HepG2 (cell line): ENCODE measurements around the gene ANAPC16. TPM values are rescaled to one million over a fixed set of nuclear protein-coding genes. Genes with fewer than 3 reads are reported as not detected.

Source experiments
- AGO1 ChIP-seq: fragments of 200-400 bp; formaldehyde crosslinking; IDR thresholded peaks from 2 replicates; pipeline ENCODE4 v1.6.1; 2017; ENCODE audit warnings: mild to moderate bottlenecking, low read depth, low read length, moderate library complexity; ENCODE audit not compliant: poor library complexity, severe bottlenecking
- CHD4 ChIP-seq: fragments of 200-600 bp; sonication (generic); IDR thresholded peaks from 2 replicates; pipeline ENCODE4 v1.7.0; 2017; ENCODE audit warnings: mild to moderate bottlenecking, low read length, borderline replicate concordance
- DMAP1 ChIP-seq: IDR thresholded peaks from 2 replicates; pipeline ENCODE4 v1.6.1; 2016
- ZNF12 ChIP-seq: sonication (generic); formaldehyde crosslinking; IDR thresholded peaks from 2 replicates; pipeline ENCODE4 v1.5.0; 2020; ENCODE audit warnings: missing genetic modification reagents
- ZNF563 ChIP-seq: sonication (generic); formaldehyde crosslinking; IDR thresholded peaks from 2 replicates; pipeline ENCODE4 v1.8.0; 2022; ENCODE audit warnings: mild to moderate bottlenecking, moderate library complexity, missing genetic modification reagents
- ZNF772 ChIP-seq: sonication (generic); formaldehyde crosslinking; IDR thresholded peaks from 2 replicates; pipeline ENCODE4 v1.5.0; 2020; ENCODE audit warnings: mild to moderate bottlenecking, missing genetic modification reagents
- polyA plus RNA-seq, 8 experiments: library from polyadenylated mRNA; depleted of rRNA in 3 of 8; stranded (reverse) in 7 of 8; unstranded in 1 of 8; fragments of >200 nt; fragmentation: Illumina TruSeq in 4 of 8; extraction: Trizol in 4 of 8; gene quantifications; 2 replicates each; pipeline versions ENCODE4 v1.2.1 to v1.2.3, GENCODE V29; 2011 to 2016; ENCODE audit warnings: low read depth in 4 of 8, missing spikeins in 1 of 8, mixed read lengths in 1 of 8; ENCODE audit not compliant: insufficient read depth in 1 of 8
- total RNA-seq, 5 experiments: library from RNA; depleted of rRNA; stranded (reverse); fragments of >200 nt; fragmentation: Illumina TruSeq; extraction: Trizol; gene quantifications; 2 replicates each; pipeline ENCODE4 v1.2.3, GENCODE V29; 2016; ENCODE audit warnings: low read depth in 1 of 5
- TF ChIP-seq, protein P1 (sequence below): sonication (generic); formaldehyde crosslinking; IDR thresholded peaks from 2 replicates; pipeline ENCODE4 v1.5.0; 2020; ENCODE audit warnings: mild to moderate bottlenecking, missing genetic modification reagents, borderline replicate concordance
- TF ChIP-seq, protein P2 (sequence below): sonication (generic); formaldehyde crosslinking; IDR thresholded peaks from 2 replicates; pipeline ENCODE4 v1.4.0; 2020; ENCODE audit warnings: missing genetic modification reagents
- TF ChIP-seq, protein P3 (sequence below): sonication (generic); formaldehyde crosslinking; conservative IDR thresholded peaks from 2 replicates; pipeline ENCODE4 v1.4.0; 2020; ENCODE audit warnings: mild to moderate bottlenecking, missing genetic modification reagents, moderate library complexity
- TF ChIP-seq, protein P4 (sequence below): sonication (generic); formaldehyde crosslinking; conservative IDR thresholded peaks from 2 replicates; pipeline ENCODE4 v1.8.0; 2022; ENCODE audit warnings: mild to moderate bottlenecking, moderate library complexity, missing genetic modification reagents
- TF ChIP-seq, protein P5 (sequence below): sonication (generic); formaldehyde crosslinking; IDR thresholded peaks from 2 replicates; pipeline ENCODE4 v1.4.0; 2020; ENCODE audit warnings: missing genetic modification reagents
- TF ChIP-seq, protein P6 (sequence below): sonication (generic); formaldehyde crosslinking; IDR thresholded peaks from 2 replicates; pipeline ENCODE4 v1.4.0; 2020; ENCODE audit warnings: missing genetic modification reagents, borderline replicate concordance

ANAPC16 gene
- total and polyA plus RNA-seq, 2 of the 13 experiments (the other 11 are each of a cell fraction or from before 2014, with no cell fraction given), result 74.8 to 89.4 TPM

DNA sequence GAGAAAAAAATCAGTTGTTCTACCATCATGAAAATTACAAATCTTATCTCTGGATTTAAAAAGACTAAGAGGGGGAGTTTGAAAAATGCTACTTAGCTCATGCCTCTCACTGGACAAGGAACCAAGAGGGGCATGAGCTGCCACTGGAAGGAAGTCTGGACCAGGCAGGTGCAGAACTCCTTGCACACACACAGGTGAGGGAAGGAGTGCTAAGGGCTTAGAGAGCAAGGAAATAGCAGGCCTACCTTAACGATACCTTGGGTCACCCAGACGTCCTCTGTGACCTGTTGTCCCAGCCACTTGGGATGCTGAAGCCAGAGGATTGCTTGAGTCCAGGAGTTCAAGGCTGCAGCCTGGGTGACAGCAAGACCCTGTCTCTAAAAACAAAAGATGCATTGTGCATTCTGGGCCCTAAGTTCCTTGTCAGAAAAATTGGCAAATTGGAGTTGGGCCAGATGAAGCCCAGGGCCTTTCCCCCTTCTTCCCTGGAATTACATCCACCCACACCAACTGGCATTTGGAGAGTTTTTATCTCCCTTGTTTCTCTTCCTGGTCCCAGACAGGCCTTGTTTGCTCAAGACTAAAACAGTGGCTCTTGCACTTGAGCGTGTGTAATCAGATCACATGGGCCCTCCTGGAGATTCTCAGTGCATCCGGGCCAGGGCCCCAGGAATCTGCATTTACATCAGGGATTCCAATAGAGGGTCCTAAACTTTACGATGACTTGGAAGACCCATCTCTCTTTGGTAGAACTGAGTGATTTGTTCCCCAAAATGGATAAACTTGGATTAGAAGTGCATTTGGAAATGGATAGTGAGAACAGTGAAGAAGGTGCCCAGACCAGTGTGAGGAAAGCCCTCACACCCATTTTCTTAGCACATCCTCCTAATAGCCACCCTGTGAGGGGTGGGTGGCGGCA lies 60.9 kb downstream of the ANAPC16 start (continued):
- TF ChIP-seq, protein P1, sequence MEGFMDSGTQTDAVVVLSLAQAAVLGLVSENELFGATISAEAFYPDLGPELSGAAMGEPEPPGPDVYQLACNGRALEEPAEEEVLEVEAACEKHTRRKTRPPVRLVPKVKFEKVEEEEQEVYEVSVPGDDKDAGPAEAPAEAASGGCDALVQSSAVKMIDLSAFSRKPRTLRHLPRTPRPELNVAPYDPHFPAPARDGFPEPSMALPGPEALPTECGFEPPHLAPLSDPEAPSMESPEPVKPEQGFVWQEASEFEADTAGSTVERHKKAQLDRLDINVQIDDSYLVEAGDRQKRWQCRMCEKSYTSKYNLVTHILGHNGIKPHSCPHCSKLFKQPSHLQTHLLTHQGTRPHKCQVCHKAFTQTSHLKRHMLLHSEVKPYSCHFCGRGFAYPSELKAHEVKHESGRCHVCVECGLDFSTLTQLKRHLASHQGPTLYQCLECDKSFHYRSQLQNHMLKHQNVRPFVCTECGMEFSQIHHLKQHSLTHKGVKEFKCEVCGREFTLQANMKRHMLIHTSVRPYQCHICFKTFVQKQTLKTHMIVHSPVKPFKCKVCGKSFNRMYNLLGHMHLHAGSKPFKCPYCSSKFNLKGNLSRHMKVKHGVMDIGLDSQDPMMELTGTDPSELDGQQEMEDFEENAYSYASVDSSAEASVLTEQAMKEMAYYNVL, result peak; percentile 33; the same call in 1 of the 2 replicates
- TF ChIP-seq, protein P2, sequence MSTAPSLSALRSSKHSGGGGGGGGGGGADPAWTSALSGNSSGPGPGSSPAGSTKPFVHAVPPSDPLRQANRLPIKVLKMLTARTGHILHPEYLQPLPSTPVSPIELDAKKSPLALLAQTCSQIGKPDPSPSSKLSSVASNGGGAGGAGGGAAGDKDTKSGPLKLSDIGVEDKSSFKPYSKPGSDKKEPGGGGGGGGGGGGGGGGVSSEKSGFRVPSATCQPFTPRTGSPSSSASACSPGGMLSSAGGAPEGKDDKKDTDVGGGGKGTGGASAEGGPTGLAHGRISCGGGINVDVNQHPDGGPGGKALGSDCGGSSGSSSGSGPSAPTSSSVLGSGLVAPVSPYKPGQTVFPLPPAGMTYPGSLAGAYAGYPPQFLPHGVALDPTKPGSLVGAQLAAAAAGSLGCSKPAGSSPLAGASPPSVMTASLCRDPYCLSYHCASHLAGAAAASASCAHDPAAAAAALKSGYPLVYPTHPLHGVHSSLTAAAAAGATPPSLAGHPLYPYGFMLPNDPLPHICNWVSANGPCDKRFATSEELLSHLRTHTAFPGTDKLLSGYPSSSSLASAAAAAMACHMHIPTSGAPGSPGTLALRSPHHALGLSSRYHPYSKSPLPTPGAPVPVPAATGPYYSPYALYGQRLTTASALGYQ (CRISPR knock-in tag), result peak; percentile 78
- TF ChIP-seq ZNF772 (CRISPR knock-in tag) (no peak), DMAP1 (CRISPR knock-in tag) (peak; percentile 50; the same call in 1 of the 2 replicates), CHD4 (peak; percentile 42; the same call in 1 of the 2 replicates), ZNF563 (CRISPR knock-in tag) (no peak), AGO1 (peak; percentile 87), ZNF12 (peak; percentile 76)
- TF ChIP-seq, protein P3, sequence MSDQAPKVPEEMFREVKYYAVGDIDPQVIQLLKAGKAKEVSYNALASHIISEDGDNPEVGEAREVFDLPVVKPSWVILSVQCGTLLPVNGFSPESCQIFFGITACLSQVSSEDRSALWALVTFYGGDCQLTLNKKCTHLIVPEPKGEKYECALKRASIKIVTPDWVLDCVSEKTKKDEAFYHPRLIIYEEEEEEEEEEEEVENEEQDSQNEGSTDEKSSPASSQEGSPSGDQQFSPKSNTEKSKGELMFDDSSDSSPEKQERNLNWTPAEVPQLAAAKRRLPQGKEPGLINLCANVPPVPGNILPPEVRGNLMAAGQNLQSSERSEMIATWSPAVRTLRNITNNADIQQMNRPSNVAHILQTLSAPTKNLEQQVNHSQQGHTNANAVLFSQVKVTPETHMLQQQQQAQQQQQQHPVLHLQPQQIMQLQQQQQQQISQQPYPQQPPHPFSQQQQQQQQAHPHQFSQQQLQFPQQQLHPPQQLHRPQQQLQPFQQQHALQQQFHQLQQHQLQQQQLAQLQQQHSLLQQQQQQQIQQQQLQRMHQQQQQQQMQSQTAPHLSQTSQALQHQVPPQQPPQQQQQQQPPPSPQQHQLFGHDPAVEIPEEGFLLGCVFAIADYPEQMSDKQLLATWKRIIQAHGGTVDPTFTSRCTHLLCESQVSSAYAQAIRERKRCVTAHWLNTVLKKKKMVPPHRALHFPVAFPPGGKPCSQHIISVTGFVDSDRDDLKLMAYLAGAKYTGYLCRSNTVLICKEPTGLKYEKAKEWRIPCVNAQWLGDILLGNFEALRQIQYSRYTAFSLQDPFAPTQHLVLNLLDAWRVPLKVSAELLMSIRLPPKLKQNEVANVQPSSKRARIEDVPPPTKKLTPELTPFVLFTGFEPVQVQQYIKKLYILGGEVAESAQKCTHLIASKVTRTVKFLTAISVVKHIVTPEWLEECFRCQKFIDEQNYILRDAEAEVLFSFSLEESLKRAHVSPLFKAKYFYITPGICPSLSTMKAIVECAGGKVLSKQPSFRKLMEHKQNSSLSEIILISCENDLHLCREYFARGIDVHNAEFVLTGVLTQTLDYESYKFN (CRISPR knock-in tag), result peak; percentile 71
- TF ChIP-seq, protein P4, sequence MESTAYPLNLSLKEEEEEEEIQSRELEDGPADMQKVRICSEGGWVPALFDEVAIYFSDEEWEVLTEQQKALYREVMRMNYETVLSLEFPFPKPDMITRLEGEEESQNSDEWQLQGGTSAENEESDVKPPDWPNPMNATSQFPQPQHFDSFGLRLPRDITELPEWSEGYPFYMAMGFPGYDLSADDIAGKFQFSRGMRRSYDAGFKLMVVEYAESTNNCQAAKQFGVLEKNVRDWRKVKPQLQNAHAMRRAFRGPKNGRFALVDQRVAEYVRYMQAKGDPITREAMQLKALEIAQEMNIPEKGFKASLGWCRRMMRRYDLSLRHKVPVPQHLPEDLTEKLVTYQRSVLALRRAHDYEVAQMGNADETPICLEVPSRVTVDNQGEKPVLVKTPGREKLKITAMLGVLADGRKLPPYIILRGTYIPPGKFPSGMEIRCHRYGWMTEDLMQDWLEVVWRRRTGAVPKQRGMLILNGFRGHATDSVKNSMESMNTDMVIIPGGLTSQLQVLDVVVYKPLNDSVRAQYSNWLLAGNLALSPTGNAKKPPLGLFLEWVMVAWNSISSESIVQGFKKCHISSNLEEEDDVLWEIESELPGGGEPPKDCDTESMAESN (CRISPR knock-in tag), result 0 out of 2 replicates have a peak, but pooled peaks have one; percentile 18
- TF ChIP-seq, protein P5, sequence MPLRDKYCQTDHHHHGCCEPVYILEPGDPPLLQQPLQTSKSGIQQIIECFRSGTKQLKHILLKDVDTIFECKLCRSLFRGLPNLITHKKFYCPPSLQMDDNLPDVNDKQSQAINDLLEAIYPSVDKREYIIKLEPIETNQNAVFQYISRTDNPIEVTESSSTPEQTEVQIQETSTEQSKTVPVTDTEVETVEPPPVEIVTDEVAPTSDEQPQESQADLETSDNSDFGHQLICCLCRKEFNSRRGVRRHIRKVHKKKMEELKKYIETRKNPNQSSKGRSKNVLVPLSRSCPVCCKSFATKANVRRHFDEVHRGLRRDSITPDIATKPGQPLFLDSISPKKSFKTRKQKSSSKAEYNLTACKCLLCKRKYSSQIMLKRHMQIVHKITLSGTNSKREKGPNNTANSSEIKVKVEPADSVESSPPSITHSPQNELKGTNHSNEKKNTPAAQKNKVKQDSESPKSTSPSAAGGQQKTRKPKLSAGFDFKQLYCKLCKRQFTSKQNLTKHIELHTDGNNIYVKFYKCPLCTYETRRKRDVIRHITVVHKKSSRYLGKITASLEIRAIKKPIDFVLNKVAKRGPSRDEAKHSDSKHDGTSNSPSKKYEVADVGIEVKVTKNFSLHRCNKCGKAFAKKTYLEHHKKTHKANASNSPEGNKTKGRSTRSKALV (CRISPR knock-in tag), result 0 out of 2 replicates have a peak, but pooled peaks have one; percentile 23
- TF ChIP-seq, protein P6, sequence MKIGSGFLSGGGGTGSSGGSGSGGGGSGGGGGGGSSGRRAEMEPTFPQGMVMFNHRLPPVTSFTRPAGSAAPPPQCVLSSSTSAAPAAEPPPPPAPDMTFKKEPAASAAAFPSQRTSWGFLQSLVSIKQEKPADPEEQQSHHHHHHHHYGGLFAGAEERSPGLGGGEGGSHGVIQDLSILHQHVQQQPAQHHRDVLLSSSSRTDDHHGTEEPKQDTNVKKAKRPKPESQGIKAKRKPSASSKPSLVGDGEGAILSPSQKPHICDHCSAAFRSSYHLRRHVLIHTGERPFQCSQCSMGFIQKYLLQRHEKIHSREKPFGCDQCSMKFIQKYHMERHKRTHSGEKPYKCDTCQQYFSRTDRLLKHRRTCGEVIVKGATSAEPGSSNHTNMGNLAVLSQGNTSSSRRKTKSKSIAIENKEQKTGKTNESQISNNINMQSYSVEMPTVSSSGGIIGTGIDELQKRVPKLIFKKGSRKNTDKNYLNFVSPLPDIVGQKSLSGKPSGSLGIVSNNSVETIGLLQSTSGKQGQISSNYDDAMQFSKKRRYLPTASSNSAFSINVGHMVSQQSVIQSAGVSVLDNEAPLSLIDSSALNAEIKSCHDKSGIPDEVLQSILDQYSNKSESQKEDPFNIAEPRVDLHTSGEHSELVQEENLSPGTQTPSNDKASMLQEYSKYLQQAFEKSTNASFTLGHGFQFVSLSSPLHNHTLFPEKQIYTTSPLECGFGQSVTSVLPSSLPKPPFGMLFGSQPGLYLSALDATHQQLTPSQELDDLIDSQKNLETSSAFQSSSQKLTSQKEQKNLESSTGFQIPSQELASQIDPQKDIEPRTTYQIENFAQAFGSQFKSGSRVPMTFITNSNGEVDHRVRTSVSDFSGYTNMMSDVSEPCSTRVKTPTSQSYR (CRISPR knock-in tag), result no peak
